ENCODE results near the gene ARHGAP10.

Gene ARHGAP10

DNA sequence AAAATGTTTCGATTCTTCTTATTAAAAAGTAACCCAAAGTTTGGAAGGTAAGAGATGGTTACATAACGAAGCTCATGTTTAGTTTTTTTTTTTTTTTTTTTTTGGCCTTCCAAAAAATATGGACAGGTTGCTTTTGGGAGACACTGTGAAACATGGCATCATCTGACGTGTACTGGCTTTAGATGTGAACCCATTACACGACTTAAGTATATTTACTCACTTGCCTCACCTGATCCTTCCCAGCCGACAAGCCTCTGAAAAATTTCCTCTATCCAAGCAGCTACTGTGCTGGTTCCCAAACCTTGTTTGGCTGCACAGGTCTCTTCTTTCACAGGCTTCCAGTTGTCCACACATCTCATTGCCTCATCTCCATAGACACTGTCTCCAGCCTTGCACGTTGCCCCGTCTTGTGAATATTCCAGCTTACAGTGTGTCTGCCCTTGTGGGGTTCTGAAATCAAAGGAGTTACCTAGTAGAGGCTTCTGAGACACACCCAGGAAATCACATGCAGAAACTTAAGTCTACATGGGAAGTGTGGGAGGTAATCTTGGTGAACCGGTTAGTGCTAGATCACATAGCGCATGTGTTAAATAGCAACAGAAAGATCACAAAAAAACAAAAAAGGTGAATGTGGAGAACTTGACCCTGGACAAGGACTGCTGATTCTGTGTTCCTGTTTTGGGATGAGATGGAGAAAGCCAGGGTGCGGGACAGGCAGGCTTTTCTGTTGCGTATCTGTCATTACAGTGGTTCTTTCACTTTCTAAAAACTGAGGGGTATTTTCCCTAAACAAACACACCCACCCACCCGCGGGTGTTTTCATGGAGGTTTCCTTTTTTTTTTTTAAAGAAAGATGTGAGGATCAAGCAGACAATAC, 328.6 kb downstream of the ARHGAP10 start:
- no peak for DNase-seq

DNA sequence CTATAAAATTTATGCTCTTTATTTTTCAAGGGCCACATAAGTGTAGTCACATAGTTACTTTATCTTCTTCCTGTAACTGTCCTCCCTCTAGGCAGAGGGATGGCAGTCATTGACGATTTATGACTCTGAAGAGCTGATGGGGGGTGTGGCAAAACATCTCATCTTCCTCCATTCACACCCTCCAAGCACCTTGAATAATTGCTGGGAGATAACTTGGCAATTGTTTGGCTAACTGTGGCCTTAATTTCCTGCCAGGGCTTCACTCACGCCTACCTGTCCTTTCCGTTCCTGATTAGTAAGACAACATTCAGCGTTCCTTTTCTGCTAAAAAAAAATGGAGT, 329.2 kb downstream of the ARHGAP10 start:
- no peak for DNase-seq

DNA sequence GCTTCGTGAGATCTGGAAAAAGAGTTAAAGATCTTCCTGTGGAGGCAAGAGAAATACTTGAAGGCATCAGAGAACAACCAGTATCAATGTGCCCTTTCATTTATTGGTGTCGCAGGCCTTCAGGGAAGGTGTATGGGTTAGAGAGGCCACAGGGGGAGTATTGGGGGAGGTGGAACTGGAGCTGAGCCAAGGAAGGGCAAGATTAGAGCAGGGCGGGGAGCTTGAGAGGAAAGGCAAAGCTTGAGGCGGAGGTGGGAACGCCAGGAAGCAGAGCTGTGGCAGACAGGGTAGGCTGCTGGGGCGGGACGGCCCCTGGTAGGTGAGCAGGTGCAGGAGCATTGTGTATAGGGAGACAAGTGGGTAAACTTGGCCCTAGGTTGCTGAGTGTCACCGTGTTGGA, 329.9 kb downstream of the ARHGAP10 start:
- DNase-seq = no peak

DNA sequence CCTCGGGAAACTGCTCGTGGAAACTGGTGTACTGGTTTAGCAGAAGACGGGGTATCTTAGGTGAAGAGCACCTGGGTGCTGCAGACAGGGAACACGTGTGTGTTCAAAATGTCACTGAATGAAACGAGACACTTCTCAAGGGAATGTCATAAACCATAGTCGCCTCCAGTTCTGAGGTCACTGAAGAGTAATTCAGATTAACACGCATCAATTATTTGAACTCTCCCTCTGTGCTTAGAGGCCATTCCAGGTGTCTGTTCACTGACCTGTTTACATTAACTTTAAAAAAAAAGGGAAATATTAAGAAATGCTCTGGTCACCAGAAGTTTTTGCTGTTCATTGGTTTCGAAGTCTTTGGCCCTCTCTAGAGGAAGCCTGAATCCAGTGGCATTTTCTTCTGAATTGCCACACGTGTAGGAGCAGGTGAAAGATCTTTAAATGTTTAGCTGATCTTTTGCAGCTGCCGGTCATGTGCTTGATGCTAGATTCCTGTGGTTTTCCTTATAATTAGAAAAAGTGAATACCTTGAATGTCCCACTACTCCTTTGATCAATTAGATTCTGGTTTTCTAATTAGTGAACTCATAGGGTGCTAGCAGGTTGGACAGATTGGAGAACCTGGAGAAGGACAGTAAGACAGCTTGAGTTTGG, 330.5 kb downstream of the ARHGAP10 start:
- DNase-seq = no peak

DNA sequence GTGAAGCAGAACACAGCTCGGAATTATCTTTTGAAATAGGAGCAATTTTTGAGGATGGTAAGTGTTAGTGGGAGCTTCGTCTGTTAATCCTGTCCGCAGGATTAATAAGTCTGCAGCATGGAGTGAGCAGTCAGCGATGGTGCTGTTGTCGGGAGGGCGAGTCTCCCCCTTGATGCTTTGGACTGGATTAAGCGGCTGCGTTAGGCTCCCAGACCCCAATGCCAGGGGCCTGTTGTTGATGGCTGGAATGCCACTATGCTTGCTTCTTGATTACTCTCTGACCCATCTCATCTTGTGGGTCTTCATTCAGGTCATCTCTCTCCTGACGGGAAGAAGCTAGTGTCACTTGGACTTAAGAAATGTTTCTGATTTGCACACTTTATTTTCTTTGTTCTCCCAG, 332.6 kb downstream of the ARHGAP10 start:
- no peak for DNase-seq

DNA sequence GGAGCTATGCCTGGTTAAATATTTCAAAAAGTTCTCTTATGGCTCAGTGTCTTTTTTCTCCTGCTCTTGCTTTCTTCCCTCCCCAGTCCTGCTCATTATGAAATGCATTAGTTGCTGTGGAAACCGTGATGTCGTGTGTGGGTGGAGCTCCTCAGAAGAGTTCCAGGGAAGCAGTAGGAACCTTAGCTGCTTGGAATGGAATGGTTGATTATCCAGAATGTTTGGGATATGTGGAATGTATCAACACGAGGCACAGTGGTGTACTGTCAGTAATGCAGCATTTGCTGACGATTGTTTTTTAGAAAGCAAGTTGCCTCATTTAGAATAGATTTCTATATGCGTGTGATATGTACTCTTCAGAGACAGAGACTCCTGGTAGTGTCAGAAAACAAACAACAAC, 333.2 kb downstream of the ARHGAP10 start:
- DNase-seq = peak in 27 of 56 donors; percentile 3 to 54 (median 20)

DNA sequence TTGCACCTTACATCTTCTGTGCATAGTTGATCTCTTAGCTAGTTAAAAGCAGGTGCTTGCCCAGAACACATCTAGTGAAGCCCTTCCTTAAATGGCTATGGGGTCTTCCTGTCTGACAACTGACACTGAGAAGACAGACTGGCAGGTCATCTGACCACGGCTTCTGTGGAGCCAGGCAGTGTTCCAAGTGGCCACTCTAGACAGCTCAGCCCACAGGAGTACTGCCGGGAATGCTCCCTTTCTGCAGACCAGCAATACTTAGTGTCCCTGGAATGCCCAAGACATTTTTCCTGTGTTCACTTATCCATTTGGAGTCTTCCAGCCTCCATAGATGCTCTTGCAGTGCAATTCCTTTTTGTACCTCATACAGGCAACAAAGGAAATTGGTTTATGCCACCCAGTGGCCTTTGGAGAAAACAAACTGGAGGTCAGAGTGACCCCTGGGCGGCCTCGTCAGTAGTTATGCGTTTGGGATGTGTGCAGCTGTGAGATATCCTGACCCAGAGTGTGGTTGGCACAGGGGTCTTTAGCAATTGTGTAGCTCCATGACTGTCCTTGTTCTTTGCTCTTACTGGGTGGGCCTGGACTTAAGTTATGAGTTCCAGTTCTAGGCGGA, 335.5 kb downstream of the ARHGAP10 start:
- DNase-seq = no peak

DNA sequence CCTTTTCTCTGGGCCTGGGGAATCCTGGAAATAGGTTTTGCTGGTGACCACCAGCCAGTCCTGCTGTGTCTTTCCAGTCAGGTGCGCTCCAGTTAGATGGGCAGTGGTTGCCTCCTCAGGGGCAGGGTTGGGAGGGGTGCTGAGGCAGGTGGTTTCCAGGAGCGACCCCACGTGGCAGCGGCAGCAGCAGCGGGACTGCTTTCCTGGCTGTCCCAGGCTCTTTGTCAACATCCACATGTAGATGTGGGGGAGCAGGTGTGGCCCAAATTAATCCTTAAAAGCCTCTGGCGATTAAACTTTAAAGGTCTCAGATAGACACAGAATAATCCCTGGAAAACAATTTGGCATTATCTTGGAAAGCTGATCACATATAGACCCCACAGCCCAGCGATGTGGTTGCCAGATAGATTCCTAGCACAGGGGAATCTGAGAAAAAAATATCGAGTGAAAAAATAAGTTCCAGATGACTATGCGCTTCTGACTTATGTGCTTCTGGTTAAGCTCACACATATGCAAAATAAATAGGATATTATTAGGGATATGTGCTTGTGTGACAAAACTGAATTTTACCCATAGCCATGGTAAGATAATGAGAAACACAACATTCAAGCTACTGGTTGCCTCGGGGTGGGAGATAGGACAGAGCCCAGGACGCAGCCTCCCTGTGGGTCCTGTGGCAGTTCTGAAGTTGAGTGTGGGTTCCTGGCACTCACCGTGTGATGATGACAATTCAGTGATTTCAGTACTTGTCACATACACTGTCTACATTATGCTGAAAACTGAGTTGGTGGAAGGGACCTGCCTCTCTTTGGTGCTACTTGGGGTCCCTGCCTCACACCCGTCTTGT, 336.4 kb downstream of the ARHGAP10 start:
- no peak for DNase-seq

DNA sequence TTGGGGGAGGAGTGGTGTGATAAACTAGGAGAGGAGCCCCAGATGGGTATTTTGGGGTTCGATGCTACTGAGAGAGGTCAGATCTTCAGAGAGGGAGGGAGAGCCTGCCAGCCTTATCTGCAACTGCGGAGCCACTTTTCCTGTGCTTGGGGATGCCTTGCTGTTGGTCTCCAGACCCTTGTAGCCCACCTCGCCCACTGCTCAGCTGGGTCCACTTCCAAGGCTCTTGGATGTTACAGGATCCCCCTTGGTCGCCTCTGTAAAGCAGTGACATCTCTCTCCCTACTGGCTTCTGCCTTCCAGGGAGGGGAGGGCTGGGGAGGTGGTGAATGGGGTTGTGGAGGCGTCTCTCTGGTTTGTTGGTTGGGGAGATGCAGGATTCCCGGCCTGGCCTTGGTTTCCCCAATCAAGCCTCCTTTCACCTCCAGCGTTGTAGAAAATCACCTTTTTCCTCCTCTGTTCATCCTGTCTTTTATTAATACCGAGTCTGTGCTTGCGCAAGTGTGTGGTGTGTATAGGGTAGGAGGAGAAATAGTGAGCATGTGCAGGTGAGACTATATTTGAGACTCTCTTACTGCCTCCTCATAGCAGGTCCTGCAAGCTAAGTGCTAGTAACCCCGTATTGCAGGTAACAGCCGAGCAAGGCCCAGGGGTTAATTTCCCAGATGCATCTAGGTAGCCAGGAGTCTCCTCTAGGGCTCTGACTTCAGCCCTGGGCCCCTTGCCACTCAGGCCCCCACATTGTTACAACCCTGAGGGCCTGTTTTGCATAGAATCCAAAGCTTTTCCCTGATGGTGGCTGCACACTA, 337.4 kb downstream of the ARHGAP10 start:
- DNase-seq = no peak

DNA sequence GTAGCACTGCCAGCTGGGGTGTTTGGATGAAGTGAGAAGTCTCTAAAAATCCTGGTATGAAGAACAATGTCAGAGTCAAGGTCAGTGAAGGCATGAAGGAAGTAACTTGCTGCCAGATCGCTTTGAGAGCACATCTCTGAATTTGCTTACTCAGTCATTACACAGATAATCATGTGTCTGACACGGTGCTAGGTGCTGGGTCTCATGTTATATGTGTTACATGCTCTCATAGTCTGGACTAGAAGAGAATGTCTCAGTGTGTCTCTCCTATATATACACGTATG, 337.9 kb downstream of the ARHGAP10 start:
- DNase-seq = no peak

DNA sequence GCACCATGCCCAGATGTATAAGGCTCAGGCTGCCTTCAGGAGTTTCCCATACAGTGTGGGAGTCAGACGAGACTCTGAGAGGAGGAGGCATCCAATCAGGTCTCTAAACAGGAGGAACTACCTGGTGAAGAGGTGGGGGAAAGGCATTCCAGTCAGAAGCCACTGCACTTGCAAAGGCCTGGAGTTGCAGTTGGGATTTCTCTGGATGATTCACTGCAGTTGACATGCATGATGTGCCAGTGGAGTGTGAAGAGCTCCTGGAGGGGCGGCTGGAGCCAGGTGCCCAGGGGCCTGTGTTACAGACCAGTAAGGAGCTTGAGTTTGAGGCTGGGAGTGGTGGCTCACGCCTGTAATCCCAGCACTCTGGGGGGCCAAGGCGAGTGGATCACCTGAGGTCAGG, 339.1 kb downstream of the ARHGAP10 start:
- no peak for DNase-seq

DNA sequence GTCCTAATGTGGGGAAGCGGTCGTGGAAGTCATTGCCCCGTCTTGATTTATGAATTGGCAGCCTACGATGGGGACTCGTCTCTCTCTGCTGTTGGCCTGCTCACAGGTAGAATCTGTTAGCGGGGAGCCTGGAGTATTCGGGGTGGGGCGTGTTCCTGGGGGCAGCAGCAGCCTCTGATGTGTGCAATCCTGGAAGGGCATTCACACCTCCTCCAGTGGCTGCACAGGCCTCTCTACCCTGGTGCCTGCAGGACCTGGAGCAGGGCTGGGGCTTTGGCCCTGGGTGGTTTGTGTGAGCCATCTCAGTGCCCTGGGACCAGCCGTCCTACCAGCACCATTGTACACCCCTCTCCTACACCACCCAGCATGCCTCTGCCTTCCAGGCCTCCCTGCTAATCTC, 340.9 kb downstream of the ARHGAP10 start:
- DNase-seq = no peak

DNA sequence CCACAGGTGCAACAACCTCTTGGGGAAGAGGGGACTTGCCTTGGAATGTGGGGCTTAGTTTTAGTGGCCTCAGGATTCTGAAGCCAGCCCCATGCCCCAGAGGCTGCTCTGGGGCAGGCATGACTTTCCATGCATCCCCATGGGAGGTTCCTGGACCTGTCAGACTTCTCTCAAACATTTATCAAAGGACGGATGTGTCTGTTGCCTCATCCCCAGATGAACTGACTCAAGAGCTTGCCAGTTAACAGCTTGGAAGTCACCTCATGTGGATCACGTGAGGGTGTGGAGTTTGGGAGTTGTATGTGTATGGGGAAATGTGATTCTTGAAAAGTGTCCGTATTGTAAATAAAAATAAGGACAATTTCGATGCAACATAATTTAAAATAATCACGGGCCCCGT, 341.5 kb downstream of the ARHGAP10 start:
- no peak for DNase-seq

DNA sequence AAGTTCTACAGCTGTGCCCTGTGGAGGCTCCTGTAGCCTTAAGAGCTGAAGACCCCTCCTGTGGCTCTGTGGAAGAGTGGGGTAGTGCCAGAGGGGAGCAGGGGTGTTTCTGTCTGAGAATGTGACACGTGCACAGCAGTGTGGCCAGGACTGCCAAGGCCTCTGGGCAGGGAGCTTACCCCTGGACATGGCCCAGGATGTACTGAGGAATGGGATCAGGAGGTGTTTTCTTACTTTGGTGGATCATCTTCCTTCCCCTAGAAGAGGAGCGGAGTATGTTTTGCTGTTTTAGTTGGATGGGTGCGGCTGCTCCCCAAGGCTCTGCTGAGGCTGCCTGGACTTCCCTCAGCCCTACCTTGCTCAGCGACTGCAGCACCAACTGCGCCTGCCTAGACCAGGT, 342.6 kb downstream of the ARHGAP10 start:
- no peak for DNase-seq

DNA sequence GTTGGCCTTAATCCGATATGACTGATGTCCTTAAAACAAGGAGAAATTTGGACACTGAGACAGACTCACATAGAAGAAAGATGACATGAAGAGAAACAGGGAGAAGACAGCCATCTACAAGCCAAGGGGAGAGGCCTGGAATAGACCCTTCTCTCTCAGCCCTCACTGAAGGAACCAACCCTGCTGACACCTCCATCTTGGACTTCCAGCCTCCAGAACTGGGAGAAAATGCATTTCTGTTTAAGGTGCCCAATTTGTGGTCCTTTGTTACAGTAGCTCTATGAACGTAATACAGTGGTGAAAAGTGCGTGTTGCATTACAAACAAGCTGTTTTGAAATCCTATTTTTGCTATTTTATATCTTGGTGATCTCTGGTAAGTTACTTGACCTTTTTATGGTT, 343.6 kb downstream of the ARHGAP10 start:
- DNase-seq = no peak

DNA sequence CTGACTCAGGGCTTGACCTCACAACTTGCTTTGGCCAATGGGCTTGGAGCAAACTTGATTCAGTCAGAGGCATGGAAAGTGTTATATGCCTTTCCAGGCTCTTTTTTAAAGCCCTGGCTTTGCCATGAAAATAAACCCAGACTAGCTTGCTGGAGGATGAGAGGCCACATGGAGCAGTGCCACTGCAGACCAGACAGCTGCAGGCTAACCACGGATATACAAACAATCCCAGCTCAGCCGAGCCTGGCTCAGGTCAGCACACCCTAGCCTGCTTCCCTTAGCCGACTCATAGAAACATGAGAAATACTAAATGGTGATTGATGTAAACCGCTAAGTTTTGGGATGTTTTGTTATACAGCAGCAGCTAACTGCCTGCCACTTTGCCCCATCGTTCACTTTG, 345.1 kb downstream of the ARHGAP10 start:
- DNase-seq = no peak

DNA sequence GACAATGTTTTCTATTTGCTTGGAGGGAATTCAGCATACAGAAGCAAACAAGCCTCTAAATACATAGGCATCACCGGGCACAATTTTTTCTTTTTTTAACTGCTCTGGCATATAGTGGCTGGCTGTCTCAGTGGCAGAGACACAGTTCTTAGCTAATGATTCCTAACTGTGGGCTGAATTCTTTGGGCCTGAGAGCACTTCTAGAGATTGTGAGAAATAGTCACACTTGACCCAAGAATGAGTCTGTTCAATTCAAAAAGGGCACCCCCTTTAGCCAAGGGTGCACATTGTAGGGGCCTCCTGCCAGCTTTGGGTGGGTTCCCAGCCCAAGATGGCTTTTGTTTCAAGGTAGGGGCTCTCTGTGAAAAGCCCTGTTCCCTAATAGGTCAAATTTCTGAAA, 345.7 kb downstream of the ARHGAP10 start:
- DNase-seq = no peak

DNA sequence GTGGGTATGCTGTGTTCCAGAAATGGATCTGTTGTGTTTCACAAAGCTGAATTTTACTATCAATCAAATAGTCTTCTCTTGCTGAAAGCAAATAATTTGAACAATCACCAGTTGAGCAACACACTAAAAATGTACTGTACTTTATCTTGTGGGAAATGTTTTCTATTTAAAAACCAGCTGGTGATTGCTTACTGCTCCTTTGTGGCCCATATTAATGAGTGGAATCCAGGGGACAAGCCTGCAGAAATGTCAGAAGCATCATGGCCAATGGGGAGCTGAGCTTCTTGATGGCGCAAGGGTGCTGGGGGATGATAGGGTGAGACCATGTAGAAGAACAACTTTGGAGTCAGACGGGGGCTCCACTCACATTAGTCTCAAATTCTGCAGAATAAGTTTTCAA, 346.2 kb downstream of the ARHGAP10 start:
- no peak for DNase-seq

DNA sequence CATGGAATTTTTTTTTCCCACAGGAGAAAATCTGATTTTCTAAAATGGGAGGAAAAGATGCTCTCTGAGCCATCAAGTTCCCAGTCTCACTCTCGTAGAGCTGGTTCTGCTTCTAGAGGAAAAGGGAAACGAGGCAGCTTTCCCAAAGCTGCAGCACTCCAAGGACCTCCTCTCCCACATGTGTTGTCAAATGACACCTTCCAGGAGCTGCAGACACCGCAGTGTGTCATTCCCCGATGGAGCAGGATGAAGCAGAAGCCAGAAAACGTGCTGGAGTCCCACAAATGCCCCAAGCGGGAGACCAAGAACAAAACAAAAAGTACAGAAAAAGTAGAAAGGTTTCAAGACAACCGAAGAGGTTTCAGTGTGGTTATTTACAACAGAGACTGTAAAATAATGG, 348.1 kb downstream of the ARHGAP10 start:
- DNase-seq = no peak

DNA sequence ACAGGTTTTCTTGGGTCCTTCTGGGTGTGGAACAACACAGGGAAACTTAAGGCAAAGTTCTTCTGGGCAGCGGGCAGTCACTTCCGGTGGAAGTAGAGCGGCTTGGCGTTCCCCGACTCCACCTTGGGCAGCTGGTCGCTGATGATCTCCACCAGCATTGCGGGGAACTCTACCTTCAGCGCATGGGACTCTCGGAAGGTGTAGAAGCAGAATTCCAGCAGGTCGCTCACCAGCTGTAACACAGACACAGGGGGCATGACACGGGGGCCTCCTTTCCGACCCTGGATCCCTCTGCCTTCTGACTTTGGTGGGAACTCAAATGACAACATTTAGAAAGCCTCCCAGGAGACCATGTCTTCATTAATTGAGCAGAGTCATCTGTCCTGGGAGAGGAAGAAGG, 349.4 kb downstream of the ARHGAP10 start:
- DNase-seq = no peak

DNA sequence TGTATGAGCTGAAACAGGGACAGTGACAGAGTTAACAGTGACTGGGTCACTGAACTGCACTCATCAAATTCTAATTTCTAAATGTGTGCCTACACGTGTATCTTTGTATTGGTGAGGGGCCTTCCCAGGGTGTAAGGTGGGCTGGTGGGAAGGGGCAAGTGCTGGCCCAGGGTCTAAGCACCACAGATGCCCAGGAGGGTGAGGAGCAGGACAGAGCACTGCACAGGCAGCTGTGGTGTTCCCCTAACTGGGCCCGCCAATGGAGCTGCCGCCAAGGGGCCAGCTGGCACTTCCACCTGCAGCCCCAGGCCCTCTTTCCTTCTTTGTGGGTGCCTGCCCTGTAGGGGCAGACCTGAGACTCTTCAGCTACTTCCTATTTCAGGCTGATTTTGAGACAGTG, 349.9 kb downstream of the ARHGAP10 start:
- no peak for DNase-seq

Data from amygdala (tissue), 56 donors.